ENCODE measurements around the gene HPCAL1.

The HPCAL1 gene

DNA sequence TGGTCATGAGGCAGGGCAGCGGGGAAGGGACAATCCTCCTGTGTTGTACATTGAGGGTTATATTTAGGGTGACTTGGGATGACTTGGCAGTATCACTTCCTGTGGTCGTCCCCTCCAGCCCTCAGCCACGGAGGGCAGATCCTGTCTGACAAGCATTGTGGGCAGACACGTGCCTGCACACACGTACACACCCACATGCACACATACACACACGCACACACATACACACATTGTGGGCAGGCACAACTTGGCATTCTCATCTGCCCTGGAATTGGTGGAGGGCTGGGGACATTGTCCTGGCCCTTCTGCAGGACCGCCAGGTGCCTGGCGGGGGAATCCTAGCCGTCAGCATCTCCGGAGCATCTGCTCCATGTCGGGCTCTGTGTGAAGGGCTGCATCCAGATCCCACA is 97.9 kb downstream of the HPCAL1 start:
- DNase-seq (ENCODE audit: insufficient read length, low spot score), result no peak

DNA sequence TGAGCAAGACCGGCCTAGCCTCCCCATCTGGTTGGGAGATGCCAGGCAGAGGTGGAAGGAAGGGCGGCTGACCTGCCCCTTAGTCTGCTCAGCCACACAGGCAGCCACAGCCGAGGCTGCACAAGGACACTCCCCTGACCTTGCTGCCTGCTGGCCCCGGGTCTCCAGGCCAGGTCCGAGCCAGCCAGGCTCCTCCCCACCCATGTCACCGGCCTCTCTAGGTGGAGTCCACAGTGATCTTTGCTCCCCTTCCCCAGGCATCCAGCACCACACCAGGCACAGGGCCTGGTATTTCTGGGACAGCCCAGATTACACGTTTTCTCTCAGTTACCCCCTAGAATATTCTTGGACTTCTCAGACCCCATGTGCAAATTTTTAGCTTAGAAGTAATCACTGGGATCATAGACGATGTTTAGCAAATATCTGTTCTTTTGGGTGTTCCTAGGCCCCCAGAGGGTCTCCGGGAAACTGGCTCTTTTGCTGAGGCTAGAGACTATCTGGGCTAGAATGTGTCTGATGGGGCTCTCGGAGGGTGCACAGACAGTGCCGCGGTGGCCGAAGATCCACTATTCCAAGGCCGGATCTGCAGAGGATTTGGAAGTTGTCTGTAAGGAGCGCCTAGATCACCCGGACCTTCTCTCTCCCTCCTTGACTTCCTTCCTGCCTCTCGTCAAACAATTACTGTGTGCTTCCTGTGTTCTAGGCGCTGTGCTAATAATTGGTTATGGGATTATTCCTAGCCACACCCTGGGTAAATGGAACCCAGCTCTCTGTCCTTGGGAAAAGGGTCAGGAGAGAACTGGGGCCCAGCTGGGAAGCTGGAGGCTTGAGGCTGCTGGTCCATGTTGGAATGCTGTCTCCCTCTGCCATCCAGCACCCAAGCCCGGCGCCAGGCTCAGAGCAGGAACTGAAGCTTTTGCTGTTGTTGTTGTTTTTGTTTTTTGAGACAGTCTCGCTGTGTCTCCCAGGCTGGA is 98.6 kb downstream of the HPCAL1 start:
- FAIRE-seq (no peak), DNase-seq (ENCODE audit: insufficient read length, low spot score) (no peak)

More for the DNA sequence above, 97.9 kb downstream of the HPCAL1 start:
- FAIRE-seq, result peak; percentile 52

DNA sequence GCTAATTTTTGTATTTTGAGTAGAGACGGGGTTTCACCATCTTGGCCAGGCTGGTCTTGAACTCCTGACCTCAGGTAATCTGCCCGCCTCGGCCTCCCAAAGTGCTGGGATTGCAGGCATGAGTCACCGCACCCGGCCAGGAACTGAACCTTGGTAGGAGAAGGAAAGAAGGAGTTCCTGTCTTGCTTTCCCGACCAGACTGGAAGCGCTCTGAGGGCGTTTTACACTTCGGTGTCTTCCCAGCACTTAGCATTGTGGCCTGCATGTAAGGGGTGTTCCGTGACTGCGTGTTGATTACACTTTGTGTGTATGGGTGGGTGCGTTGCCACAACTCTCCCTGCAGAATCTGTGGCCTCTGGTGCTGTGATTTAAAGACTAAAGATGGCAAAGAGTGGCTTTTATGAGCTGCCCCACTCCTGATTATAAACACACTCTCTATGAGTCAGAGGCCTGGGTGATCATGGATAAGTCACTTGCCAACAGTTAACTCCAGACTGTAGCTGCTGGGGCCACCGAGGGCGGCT is 99.4 kb downstream of the HPCAL1 start:
- DNase-seq (ENCODE audit: insufficient read length, low spot score) (no peak), FAIRE-seq (no peak)

DNA sequence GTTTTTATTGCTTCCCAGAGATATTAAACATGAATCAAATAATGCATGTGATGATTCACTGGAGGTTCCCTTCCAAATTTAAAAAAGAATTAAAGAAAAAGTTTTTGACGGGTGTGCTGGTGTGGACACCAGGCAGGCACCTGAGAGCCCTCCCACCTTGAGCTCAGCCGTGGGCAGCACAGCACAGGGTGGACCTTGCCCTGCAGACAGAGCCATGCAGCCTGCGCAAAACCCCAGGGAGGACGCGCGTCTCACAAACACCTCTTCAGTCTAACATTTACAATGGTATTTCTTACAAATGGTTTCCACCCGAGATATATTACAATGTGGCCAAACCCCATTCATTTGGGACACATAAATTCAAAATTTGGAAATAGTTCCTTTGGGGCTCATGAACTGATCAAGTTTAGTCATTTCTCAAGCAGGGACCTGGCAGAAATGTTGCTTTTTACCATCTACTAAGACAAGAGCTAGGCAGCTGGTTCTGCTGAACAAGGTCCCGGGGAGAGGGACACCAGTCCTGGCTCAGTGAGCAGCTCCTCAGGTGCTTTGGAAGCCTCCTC is 100.0 kb downstream of the HPCAL1 start:
- no peak for DNase-seq (ENCODE audit: insufficient read length, low spot score)
- FAIRE-seq, result no peak

DNA sequence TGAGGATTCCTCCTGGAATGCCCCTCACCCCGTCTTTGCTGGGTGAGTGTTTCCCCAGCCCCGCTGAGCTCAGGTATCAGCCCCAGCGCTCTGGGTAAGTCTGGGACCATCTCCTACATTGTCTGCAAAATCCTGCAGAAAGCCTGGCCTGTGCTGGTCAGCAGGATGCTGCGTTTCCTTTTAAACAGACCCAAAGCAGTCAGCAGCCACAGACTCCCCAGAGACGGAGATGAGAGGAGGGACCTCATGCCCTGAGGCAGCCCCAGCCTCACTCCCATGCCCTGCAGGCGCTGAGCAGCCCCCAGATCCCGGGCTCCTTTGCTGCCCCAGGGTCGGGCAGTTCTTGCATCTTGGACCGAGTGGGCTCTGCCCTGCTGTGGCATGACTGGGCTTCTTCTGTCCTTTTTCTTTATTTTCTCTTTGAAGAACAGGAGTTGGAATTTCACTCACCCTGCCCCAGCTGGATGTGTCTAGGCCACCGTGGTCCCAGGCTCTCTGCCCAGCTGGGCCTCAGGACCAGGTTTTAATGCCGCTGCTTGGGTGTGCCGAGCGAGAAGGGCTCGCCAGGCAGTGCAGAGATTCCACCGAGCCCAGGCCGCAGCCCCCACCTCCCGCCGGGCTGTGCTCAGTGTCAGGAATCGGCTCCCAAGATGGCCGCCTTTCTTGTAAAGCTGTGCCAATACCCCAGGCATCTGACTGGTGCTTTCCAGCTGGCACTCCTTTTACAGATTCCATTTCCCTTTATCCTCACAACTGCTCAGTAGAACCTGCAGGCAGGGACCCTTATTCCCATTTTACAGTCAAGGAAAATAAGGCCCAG is 101.8 kb downstream of the HPCAL1 start:
- no peak for FAIRE-seq
- DNase-seq (ENCODE audit: insufficient read length, low spot score), result no peak

DNA sequence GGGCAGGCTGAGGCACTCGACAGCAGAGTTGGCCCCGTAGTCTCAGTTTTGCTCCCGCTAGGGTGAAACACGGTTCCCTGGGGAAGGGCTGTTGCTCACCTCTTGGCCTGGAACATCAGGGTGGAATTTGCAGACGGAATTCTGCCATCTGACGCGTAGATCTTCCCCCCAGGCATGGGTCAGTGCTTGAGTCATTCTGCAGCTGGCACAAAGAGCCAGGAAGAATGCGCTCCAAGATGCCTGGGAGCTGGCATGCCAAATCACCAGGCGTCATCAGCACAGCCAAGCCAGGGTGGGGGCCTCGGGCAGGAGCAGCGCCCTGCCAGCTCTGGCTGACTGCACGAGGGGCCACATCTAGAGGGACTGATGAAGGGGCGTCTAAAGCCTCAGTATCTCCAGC is 102.7 kb downstream of the HPCAL1 start:
- peak; percentile 95 for DNase-seq (ENCODE audit: insufficient read length, low spot score)
- FAIRE-seq, result peak; percentile 52

DNA sequence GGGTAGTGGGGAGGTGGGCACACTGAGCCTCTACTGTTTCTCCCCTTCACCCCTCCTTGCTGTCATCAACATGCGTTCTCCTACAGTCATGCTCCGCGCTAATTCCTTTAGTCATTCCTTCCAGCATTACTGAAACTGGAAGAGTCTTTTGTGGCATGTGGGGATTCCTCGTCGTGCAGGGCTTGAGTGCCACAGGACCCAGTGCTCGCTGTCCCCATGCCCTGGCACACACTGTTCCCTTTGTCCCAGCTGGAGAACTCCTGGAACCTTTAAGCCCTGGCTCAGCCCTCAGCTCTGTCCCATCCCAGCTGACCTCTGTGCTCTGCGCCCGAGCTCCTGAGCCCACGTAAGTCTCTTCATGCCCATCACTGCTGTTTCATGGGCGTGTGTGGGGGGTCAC is 103.3 kb downstream of the HPCAL1 start:
- FAIRE-seq (no peak), DNase-seq (ENCODE audit: insufficient read length, low spot score) (no peak)

DNA sequence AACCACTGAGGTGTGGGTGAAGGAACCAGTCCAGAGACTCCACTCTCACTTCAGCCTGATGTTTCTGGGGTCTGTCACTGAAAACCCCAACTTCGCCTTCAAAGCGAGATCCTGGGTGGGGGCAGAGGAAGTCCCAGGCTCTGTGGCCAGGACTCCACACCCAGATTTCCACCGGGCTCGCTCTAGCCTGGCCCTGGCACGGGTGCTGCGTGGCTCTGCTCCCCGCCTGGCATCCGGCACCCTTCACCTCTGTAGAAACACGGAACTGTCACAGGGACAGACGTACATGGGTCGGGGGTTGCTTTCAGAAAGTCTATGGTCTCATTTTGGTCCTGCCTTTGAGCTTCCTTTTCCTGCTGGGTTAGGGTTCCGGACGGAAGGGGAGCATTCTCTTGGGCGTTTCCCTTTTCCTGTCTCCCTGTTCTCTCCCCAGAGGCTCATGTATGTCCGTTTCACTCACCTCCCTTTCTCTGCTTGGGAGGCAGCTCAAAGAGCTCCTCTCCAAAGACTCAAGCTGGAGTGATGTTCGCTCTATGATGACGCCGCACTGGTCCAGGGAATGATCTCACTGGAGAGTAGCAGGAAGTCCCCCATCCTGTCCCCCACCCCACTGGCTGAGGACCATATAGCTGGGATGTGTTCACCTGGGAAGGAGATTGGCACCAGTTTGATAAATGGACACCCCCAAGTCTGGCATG is 103.9 kb downstream of the HPCAL1 start:
- no peak for DNase-seq (ENCODE audit: insufficient read length, low spot score)
- no peak for FAIRE-seq

DNA sequence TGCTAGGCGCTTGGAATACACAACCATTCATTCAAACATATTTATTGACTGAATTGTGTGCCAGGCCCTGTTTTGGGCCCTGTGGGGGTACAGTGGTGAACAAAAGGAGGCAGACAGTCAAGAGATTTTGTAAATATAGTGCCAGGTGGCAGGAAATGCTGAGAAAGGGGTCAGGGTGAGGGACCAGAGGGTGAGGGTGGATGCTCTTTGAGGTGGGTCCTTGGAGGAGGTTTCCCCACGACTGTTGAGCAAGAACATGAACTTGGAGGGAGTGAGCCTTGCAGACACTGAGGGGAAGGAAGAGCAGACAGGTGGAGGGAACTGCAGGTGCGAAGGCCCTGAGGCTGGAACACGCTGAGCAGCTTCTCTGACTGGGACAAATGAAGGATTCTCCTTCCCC is 104.7 kb downstream of the HPCAL1 start:
- no peak for DNase-seq (ENCODE audit: insufficient read length, low spot score)

DNA sequence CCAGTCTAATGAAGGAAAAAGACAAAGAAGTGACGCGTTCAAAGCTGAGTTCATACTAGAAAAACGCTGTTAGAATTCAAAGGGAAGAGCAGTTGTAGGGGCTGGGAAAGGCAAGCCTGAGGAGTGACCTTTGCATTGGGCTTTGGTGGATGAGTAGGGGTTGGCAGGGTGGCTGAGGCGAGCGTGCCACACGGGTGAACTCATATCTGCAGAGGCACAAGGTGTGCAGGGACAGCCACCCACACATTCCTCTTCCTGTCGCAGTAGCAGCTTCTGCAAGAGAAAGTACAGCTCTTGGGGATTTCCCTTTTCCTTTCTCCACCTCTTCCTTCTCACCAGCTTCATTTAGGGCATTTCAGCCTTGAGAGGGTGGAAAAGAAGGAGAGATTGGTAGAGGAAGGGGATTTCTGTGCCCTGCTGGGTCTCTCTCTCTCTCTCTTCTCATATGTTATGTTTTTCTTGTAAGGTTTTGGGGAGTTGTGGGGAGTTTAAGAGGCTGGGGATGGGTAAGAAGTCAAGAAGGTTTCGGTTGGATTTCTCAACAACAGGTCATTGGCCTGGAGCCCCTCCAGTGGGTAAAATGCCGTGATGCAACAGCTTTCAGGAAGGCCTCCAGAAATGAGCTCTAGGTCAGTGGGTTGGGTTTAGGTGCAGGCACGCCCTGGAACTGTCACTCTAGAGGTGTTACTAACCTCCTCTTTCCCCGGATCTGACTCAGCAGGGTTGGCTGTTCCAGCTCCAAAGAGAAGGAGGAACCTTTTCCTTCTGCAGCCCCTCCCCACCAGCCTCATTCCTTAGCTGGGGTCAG is 105.3 kb downstream of the HPCAL1 start:
- FAIRE-seq (peak; percentile 28), DNase-seq (ENCODE audit: insufficient read length, low spot score) (peak; percentile 86)

More for the DNA sequence above, 104.7 kb downstream of the HPCAL1 start:
- FAIRE-seq, result no peak

DNA sequence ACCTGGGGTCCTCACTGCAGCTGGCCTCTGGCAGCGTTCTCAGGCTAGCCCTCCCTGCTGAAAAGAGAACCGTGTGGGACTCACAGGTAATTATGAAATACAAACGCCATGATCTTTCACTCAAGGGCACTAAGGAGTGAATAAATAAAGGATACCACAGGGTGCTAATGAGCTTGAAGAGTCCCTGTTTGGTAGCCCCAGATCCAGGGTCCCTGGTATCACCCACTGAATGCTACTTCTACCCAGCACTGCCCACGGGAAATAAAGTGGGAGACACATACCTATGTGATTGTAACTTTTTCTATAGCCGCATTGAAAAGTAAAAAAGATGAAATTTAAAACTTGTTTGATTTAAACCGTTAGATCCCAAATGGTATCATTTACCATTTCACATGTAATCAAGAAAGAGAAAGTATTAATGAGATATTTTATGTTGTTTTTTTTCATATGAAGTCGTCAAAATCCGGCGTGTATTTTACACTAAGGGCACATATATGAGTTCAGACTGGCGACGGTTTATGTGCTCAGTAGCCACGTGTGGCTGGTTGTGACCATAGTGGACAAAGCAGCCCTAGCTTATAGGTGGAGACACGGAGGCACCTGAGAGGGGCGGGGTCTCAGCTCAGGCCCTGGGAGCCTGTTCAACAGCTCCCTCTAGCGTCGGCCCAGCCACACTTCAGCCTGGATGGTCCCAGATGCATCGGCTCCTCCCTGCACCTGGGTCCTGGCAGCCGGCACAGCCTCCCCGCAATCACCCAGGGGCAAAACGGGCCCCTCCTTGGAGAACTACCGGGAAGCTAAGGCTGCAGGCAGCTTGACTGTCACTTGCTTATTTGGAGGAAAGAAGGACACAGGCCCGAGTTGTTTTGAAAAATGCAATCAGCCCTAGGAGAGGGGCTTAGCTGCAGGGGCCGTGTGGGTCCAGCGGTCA is 106.2 kb downstream of the HPCAL1 start:
- peak; percentile 38 for FAIRE-seq
- DNase-seq (ENCODE audit: insufficient read length, low spot score), result peak; percentile 87

DNA sequence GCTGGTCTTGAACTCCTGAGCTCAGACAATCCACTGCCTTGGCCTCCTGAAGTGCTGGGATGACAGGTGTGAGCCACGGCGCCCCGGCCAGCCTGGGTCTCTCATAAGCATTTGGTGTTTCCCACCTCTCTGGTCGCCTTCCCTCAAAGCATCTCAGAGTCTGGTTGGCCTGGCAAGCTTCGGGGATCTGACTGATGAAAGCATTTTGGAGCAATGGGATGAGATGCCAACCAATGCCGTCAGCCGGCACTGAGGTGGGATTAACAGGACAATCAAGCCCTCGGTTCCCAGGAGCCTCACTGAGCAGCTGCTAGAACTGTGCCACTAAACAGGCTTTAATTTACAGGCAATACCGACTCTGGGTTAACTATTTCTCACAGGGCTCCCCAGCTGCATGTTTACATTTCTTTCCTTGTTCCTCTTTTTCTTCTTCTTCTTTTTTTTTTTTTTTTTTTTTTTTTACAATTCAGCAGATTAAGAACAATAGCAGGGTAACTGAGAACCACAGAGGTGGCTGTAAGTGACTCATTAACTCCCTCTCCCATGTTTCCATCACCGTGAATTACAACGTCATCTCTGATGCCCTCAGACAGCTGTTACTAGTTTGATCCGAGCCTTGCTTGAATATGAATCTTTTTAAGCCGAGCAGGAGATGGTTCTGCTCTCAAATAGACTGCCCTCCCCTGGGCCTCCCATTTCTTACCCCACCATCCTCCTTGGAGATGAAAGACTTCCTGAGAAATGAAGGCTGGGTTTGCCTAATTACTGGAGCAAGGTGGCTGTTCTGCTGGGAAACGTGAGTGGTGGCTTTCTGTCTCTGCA is 107.5 kb downstream of the HPCAL1 start:
- DNase-seq (ENCODE audit: insufficient read length, low spot score), result no peak
- FAIRE-seq, result no peak

DNA sequence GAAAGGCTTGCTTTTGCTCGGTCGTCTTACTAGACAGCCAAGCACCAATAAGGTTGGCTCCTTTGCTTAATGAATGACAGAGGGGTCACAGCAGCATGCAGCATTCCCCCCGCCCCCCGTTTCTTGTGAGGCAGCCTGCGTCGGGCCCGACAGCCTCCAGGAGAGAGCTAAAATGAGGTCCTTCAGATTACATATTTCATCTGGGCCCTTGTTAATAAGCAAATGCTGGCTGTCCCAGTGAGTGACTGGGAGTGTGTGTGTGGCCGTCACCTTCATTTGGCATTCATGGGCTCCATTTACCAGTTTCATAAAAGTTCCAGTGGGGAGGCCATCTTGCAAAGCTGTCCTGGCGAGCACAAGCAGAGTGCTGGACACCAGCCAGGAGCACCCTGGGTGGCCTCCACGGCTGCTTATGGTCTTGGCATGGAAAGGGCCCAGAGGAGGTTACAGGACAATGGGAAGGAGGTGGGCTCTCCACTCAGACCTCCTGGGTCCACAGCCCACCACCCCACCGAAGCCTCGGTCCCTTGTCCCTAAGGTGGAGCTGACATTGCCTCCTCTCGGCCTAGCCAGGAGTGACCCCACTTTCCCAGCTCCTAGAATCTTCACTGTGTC is 108.2 kb downstream of the HPCAL1 start:
- FAIRE-seq, result no peak
- DNase-seq (ENCODE audit: insufficient read length, low spot score), result no peak

DNA sequence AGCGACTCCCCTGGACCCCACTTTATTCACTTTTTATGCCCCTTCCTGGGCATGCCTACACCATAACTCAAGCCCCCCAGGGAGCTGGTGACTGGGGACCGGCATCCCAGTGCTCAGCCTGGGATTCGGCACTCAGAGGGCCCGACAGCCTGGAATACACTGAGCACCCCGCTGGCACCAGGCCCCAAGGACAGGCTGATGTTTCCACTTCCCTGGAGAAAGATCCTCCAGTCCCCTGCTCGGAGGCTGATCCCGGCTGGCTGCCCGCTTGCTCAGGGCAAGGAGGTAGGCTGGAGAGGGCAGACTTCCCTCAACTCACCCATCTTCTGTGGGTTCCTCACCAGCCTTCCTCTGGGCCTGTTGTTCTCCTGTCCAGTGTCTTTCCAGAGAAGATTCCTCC is 108.9 kb downstream of the HPCAL1 start:
- no peak for FAIRE-seq

DNA sequence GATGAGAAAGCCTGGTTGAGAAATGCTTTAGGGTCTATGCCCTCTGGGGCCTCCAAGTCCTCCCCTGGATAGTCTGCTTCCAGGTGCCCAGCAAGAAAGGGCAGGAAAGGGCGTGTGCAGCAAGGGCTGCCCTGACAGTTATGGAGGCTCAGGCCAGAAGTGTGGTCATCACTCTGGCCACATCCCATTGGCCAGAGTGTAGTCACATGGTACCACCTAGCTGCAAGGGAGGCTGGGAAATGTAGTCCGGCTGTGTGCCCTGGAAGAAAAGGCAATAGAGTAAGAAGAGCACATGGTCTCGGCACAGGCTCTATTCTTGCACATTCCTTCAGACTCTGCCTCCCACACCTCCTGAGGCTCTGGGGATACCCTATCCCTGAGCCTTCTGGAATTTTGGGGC is 109.7 kb downstream of the HPCAL1 start:
- no peak for FAIRE-seq
- peak; percentile 59 for DNase-seq (ENCODE audit: insufficient read length, low spot score)

More for the DNA sequence above, 108.9 kb downstream of the HPCAL1 start:
- no peak for DNase-seq (ENCODE audit: insufficient read length, low spot score)

DNA sequence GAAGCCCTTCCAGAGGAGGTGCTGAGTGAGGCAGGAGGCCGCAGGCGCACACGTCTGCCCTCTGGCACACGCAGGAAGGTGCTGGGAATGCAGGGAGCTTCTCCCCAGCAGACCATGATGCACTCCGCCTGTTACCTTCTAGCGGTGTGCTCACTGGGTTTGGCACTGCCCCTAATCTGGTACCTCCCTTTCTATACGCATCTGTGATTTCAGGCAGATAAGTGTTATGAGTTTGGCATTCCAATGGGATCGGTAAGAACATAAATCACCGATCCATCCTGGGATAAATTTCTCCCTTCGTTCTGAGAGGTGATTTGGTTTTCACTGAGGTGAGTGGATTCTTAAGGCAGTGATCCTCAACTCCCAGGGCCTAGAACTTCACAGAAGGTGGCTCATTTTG is 110.8 kb downstream of the HPCAL1 start:
- DNase-seq (ENCODE audit: insufficient read length, low spot score) (no peak), FAIRE-seq (no peak)

DNA sequence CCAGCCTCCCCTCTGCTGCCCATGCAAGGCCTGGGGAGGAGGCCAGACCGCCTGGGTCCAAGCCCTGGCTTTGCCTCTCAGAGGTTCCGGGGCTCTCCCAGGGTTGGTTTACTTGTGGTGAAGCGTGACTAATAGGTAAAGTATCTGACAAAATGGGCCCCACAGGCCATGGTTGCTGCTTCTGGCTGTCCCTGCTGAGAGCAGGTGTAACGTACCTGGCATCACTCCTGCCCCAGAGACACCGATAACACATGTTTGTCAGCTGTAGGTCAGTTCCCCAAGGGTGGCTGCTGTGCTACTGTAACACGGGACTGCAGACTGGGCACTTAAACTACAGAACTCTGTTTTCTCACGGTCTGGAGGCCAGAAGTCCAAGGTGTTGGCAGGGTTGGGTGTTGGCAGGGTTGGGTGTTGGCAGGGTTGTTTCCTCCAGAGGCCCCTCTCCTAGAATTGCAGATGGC is 111.3 kb downstream of the HPCAL1 start:
- DNase-seq (ENCODE audit: insufficient read length, low spot score) (no peak), FAIRE-seq (no peak)
